ENCODE measurements around the gene CDC14A.
"Not testable (repeated sequence)": the region's sequence is repeated elsewhere in the genome, so short reads cannot be mapped to it uniquely, and the experiment has no call there.

DNA sequence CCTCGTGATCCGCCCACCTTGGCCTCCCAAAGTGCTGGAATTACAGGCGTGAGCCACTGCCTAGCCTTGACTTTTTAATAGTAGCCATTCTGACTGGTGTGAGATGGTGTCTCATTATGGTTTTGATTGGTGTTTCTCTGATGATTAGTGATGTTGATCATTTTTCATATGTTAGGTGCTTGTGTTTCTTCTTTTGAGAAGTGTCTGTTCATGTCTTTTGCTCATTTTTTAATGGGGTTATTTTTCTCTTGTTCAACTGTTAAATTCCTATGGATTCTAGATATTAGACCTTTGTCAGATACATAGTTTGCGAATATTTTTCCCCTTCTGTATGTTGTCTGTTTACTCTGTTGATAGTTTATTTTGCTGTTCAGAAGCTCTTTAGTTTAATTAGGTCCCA is 17.0 kb downstream of the CDC14A start:
- TF ChIP-seq CTCF (conservative IDR thresholded peaks at IDR 0.05; ENCODE audit: low read length); EZH2phosphoT487 (IDR thresholded peaks at IDR 0.05; ENCODE audit: borderline replicate concordance, low read depth, low read length): not testable (repeated sequence)
